NCI-H2107 treated with DMSO at 0.1 percent for 48 hours (cell line): ENCODE measurements around the gene PLCB2.

Source experiments
- DNase-seq: peaks from one replicate; lab custom pipeline; 2025; ENCODE audit not compliant: unreplicated experiment; lab: John Stamatoyannopoulos, UW

The PLCB2 gene

GRCh38 chr15:40272485-40273056 is 35.2 kb downstream of the PLCB2 start:
- no peak for DNase-seq

GRCh38 chr15:40271685-40272484 is 35.9 kb downstream of the PLCB2 start:
- no peak for DNase-seq

GRCh38 chr15:40270246-40270995 is 37.3 kb downstream of the PLCB2 start:
- DNase-seq, result no peak

GRCh38 chr15:40269604-40270003 is 38.1 kb downstream of the PLCB2 start:
- DNase-seq, result no peak

- DNase-seq, result no peak
These were observed 40.1 kb downstream of the PLCB2 start for GRCh38 chr15:40267670-40268069.

GRCh38 chr15:40266828-40267304 is 40.9 kb downstream of the PLCB2 start:
- no peak for DNase-seq

GRCh38 chr15:40265875-40266274 is 41.9 kb downstream of the PLCB2 start:
- no peak for DNase-seq

- DNase-seq, result no peak
These were observed 42.4 kb downstream of the PLCB2 start for GRCh38 chr15:40265355-40265754.

GRCh38 chr15:40264321-40265153 is 43.2 kb downstream of the PLCB2 start:
- DNase-seq, result no peak

- no peak for DNase-seq
These were observed 44.5 kb downstream of the PLCB2 start for GRCh38 chr15:40263024-40263754.

GRCh38 chr15:40259021-40259420 is 48.7 kb downstream of the PLCB2 start:
- no peak for DNase-seq

GRCh38 chr15:40258544-40258943 is 49.2 kb downstream of the PLCB2 start:
- DNase-seq, result no peak

GRCh38 chr15:40257656-40258450 is 49.9 kb downstream of the PLCB2 start:
- no peak for DNase-seq

- DNase-seq, result no peak
These were observed 51.0 kb downstream of the PLCB2 start for GRCh38 chr15:40256638-40257235.

GRCh38 chr15:40255033-40255432 is 52.7 kb downstream of the PLCB2 start:
- DNase-seq, result no peak

- no peak for DNase-seq
These were observed 53.3 kb downstream of the PLCB2 start for GRCh38 chr15:40254452-40254851.

- no peak for DNase-seq
These were observed 54.5 kb downstream of the PLCB2 start for GRCh38 chr15:40253167-40253790.

GRCh38 chr15:40252438-40253166 is 55.1 kb downstream of the PLCB2 start:
- DNase-seq, result no peak
